K562 (cell line): ENCODE data around the gene PTPRM. TPM values are rescaled to one million over a fixed set of nuclear protein-coding genes. Genes with fewer than 3 reads are reported as not detected.

Source experiments
- ATAC-seq: fragments of 200-7000 bp; cut with Tn5 transposase; 3 replicates; pipeline ENCODE4 v1.9.1; 2020; ENCODE audit warnings: moderate library complexity
- BruUV-seq: library from RNA; stranded (reverse); fragments of 400-500 nt; replicated peaks from 2 replicates; lab custom pipeline; 2021; lab: Mats Ljungman, UMichigan
- CTCF ChIA-PET: fragments of 300-600 bp; formaldehyde crosslinking; extraction: SDS; loops from one replicate; lab custom pipeline; 2021; ENCODE audit warnings: low intra/inter-chr PET ratio; lab: Yijun Ruan, JAX
- POLR2A ChIA-PET: fragments of 300-600, 350-650 bp; sonication (Branson Sonifier 250); formaldehyde crosslinking; extraction: SDS; loops from one replicate; lab custom pipeline; 2021; ENCODE audit warnings: antibody characterized with exemption, inconsistent platforms; lab: Yijun Ruan, JAX
- DNase-seq, 4 experiments: peaks; one replicate each; pipeline versions ENCODE4 v3.0.0 to v3.0.0-alpha.2; 2011 to 2018; ENCODE audit warnings: low spot score in 3 of 4, mixed read lengths in 3 of 4; ENCODE audit errors: extremely low read depth in 1 of 4
- FAIRE-seq: peaks from 2 replicates; lab custom pipeline; 2011; peaks lifted over from hg19 to GRCh38; lab: Jason Lieb, UNC
- H2AFZ ChIP-seq: 2 replicates; pipeline ENCODE4 v1.6.0; 2011; ENCODE audit warnings: low read depth, low read length, control low read depth, inconsistent platforms
- H3K27ac ChIP-seq: fragments of 200-600 bp; 3 replicates; pipeline ENCODE4 v1.8.0; 2011; ENCODE audit warnings: low read depth, mild to moderate bottlenecking, control low read depth, inconsistent platforms, low read length, moderate library complexity, mixed read lengths; ENCODE audit errors: extremely low read depth
- H3K27me3 ChIP-seq, 2 experiments: fragments of 300-600 bp in 1 of 2; 2 replicates in 1 of 2; 3 replicates in 1 of 2; pipeline versions ENCODE4 v1.6.0 to v1.8.0; 2011; ENCODE audit warnings: inconsistent platforms in 2 of 2, low read length in 2 of 2, mild to moderate bottlenecking in 1 of 2, mixed read lengths in 1 of 2, moderate library complexity in 1 of 2; ENCODE audit not compliant: control insufficient read depth in 2 of 2, insufficient read depth in 2 of 2
- H3K36me3 ChIP-seq: fragments of 300-600 bp; 3 replicates; pipeline ENCODE4 v1.8.0; 2011; ENCODE audit warnings: mild to moderate bottlenecking, low read length, inconsistent platforms; ENCODE audit not compliant: control insufficient read depth, insufficient read depth
- H3K4me1 ChIP-seq, 2 experiments: fragments of 200-600 bp in 1 of 2; replicated peaks in 1 of 2; 2 replicates in 1 of 2; 3 replicates in 1 of 2; pipeline versions ENCODE4 v1.5.1 to v1.8.0; 2011; ENCODE audit warnings: inconsistent platforms in 2 of 2, low read length in 2 of 2, mild to moderate bottlenecking in 1 of 2, mixed read lengths in 1 of 2, moderate library complexity in 1 of 2; ENCODE audit not compliant: control insufficient read depth in 2 of 2, insufficient read depth in 2 of 2
- H3K4me2 ChIP-seq: 2 replicates; pipeline ENCODE4 v1.6.1; 2011; ENCODE audit warnings: low read length, control low read depth, inconsistent platforms, mixed read lengths; ENCODE audit not compliant: insufficient read depth
- H3K4me3 ChIP-seq: fragments of 200-600 bp; sonication (generic), shearing (Covaris generic); 2 replicates; pipeline ENCODE4 v1.5.1; 2016; ENCODE audit warnings: control low read depth, inconsistent platforms
- H3K79me2 ChIP-seq: fragments of 200-600 bp; 3 replicates; pipeline ENCODE4 v1.8.0; 2011; ENCODE audit warnings: low read length, inconsistent platforms; ENCODE audit not compliant: control insufficient read depth, insufficient read depth
- H3K9ac ChIP-seq, 2 experiments: 2 replicates each; pipeline versions ENCODE4 v1.6.0 to v1.6.1; 2011; ENCODE audit warnings: low read depth in 2 of 2, low read length in 2 of 2, control low read depth in 1 of 2, inconsistent platforms in 1 of 2, mild to moderate bottlenecking in 1 of 2, mixed read lengths in 1 of 2; ENCODE audit not compliant: insufficient read depth in 1 of 2
- H3K9me1 ChIP-seq: one replicate; pipeline ENCODE4 v1.6.0; 2011; ENCODE audit warnings: inconsistent platforms, mild to moderate bottlenecking, low read length, moderate library complexity; ENCODE audit not compliant: control insufficient read depth, insufficient read depth
- H3K9me3 ChIP-seq: replicated peaks from 2 replicates; pipeline ENCODE4 v1.5.1; 2011; ENCODE audit warnings: low read depth, low read length, inconsistent platforms; ENCODE audit not compliant: control insufficient read depth, insufficient read depth
- H4K20me1 ChIP-seq: replicated peaks from 2 replicates; pipeline ENCODE4 v1.6.1; 2011; ENCODE audit warnings: low read length, inconsistent platforms, mixed read lengths; ENCODE audit not compliant: control insufficient read depth, insufficient read depth
- CREBBP ChIP-seq: IDR thresholded peaks from one replicate; pipeline ENCODE4 v1.6.1; 2012; ENCODE audit warnings: low read depth, mild to moderate bottlenecking, control low read depth, inconsistent platforms, low read length
- DIDO1 ChIP-seq: fragments of 450-650 bp; IDR thresholded peaks from 2 replicates; pipeline ENCODE4 v1.6.1; 2016; ENCODE audit warnings: low read depth, missing biosample characterization, missing genetic modification characterization
- ETV1 ChIP-seq: fragments of 450-650 bp; conservative IDR thresholded peaks from 2 replicates; pipeline ENCODE4 v1.6.1; 2016; ENCODE audit warnings: missing genetic modification characterization, control low read depth, low read depth, missing compliant biosample characterization
- L3MBTL2 ChIP-seq: fragments of 450-650 bp; IDR thresholded peaks from 2 replicates; pipeline ENCODE4 v1.6.1; 2016; ENCODE audit warnings: mild to moderate bottlenecking, moderate library complexity
- POLR2A ChIP-seq: fragments of 450-650 bp; conservative IDR thresholded peaks from 2 replicates; pipeline ENCODE4 v1.6.1; 2016
- POLR3G ChIP-seq: IDR thresholded peaks from 2 replicates; pipeline ENCODE4 v1.6.1; 2011; ENCODE audit not compliant: insufficient read length, insufficient replicate concordance; ENCODE audit errors: extremely low read depth
- SETDB1 ChIP-seq: IDR thresholded peaks from one replicate; pipeline ENCODE4 v1.6.1; 2012; ENCODE audit warnings: low read length, control low read depth, inconsistent platforms
- SLC30A9 ChIP-seq: fragments of 250-450 bp; sonication (Bioruptor Pico); IDR thresholded peaks from 2 replicates; pipeline ENCODE4 v1.8.0; 2022; ENCODE audit warnings: mild to moderate bottlenecking, moderate library complexity
- WGBS: fragments of 100-300 bp; shearing (Covaris generic); methylation state at CpG from one replicate; pipeline ENCODE4 v1.1.6; 2016; ENCODE audit warnings: low coverage, mixed read lengths; ENCODE audit not compliant: insufficient coverage; ENCODE audit errors: missing lambda C conversion rate; 5-methylcytosine and 5-hydroxymethylcytosine counted together
- in situ Hi-C: fragments of 300-500 bp; cut with MboI; formaldehyde crosslinking; loops from 4 replicates; pipeline ENCODE4 v1.15.0; 2018; ENCODE audit warnings: inconsistent platforms, mixed read lengths
- intact Hi-C: fragments of 100-400 bp; cut with micrococcal nuclease; formaldehyde crosslinking; loops from 2 replicates; pipeline ENCODE4 v1.14.2; 2022
- polyA plus RNA-seq, 8 experiments: library from polyadenylated mRNA; depleted of rRNA in 4 of 8; stranded (reverse) in 5 of 8; unstranded in 3 of 8; fragments of >200 nt; fragmentation: Nextera tagmentation in 2 of 8; fragmentation: Illumina TruSeq in 1 of 8; extraction: Ambion mirVana in 2 of 8; extraction: Trizol in 1 of 8; gene quantifications; 2 replicates each; pipeline versions ENCODE4 v1.2.1 to v1.2.3, GENCODE V29; 2011 to 2014; ENCODE audit warnings: inconsistent platforms in 1 of 8, missing spikeins in 1 of 8
- total RNA-seq, 7 experiments: library from RNA; depleted of rRNA in 6 of 7; stranded (reverse); fragments of >200 nt in 6 of 7; fragmentation: Illumina TruSeq in 2 of 7; extraction: Trizol in 2 of 7; gene quantifications; 2 replicates each; pipeline versions ENCODE4 v1.2.1 to v1.2.3, GENCODE V29; 2011 to 2021; ENCODE audit warnings: low replicate concordance in 1 of 7
- TF ChIP-seq, protein P1 (sequence below): fragments of 250-450 bp; sonication (Bioruptor Pico); IDR thresholded peaks from 2 replicates; pipeline ENCODE4 v1.4.0; 2020
- TF ChIP-seq, protein P2 (sequence below): IDR thresholded peaks from 2 replicates; pipeline ENCODE4 v1.6.1; 2011; ENCODE audit warnings: borderline replicate concordance, low read depth, mild to moderate bottlenecking, moderate library complexity, low read length; ENCODE audit not compliant: insufficient read depth, poor library complexity, severe bottlenecking
- TF ChIP-seq, protein P3 (sequence below): fragments of 450-650 bp; formaldehyde crosslinking; IDR thresholded peaks from 2 replicates; pipeline ENCODE4 v1.4.0; 2020; ENCODE audit warnings: mild to moderate bottlenecking, moderate library complexity

The PTPRM gene
- total and polyA plus RNA-seq, 9 of the 15 experiments (the other 6 are each of a cell fraction or from before 2014, with no cell fraction given) = 0.03 to 0.16 (median 0.08) TPM; not detected in 3

DNA sequence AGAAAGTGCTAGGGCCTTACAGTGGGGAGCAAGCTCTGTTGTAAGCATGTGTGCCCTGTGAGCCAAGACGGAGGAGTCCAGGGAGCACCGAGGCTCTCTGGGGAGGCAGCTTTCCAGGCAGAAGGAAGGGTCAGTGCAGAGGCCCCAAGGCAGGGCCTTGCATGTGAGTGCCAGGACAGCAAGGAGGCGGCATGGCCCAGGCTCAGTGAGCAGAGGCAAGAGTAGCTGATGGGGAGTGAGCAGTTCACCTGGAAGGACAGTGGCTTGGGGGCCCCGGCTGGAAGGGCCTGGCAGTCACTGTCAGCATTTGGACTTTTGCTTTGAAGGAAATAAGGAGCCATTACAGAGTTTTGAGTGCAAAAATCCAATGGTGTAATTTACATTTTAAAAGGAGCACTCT, 818.3 kb downstream of the PTPRM start (continued):
- TF ChIP-seq SETDB1 = no peak

DNA sequence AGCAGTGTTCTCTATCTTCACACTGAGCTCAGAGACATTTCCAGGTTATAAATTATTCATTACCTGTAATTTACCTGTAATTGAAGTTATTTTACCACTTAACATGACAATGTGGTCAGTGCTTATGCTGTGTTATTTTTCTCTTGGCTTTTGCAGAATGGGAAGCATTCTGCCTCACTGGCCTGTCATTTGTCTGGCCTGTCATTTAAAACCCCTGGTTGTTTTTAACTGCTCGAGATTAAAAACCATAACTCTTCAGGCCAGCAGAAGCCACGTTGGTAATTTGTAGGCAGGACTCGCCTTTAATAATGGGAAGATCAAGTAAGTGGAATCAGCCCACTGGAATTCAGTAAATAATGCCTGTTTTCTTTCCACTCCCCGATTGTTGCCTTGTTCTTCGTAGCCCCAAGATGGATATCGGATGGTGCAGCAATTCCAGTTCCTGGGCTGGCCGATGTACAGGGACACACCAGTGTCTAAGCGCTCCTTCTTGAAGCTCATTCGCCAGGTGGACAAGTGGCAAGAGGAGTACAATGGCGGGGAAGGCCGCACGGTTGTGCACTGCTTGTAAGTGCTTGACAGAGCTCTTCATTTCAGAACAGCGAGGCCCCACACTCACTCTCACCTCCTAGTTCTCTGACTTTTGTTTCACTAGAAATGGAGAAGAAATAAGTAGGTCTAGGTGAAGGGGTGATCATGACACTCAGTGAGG, 819.7 kb downstream of the PTPRM start:
- Histone ChIP-seq H3K27me3 (peaks cover 8 to 19% of the 10 kb centered on the region in 2 experiments; a peak in 3 of 5 replicates), H3K4me2 (no peak overlapping the region), H3K27ac (no peak overlapping the region), H4K20me1 (no peaks in the 10 kb centered on the region), H3K4me3 (no peak overlapping the region), H2AFZ (no peak overlapping the region), H3K9ac (no peak overlapping the region), H3K4me1 (no peaks in the 10 kb centered on the region), H3K9me1 (no peaks in the 10 kb centered on the region), H3K79me2 (no peaks in the 10 kb centered on the region), H3K9me3 (no peaks in the 10 kb centered on the region), H3K36me3 (no peaks in the 10 kb centered on the region)
- no TSS peak for BruUV-seq
- in situ Hi-C loops = no loop called here
- CTCF ChIA-PET = no interaction called here
- POLR2A ChIA-PET = interaction anchor here (0.6 to 0.7 kb wide), 2 partner anchors 75 to 128 kb away, joined by 3 read pairs; no protein-coding TSS in a partner anchor
- ATAC-seq (no peak), FAIRE-seq (no peak), DNase-seq (no peak)
- WGBS = under 1% methylated on average over 13 of the region's 13 CpGs
- intact Hi-C loops = no loop called here
- no peak for TF ChIP-seq POLR3G
- TF ChIP-seq SLC30A9 (CRISPR knock-in tag) = no peak
- no peak for TF ChIP-seq POLR2A
- TF ChIP-seq DIDO1 (tag) = no peak
- TF ChIP-seq, protein P1, sequence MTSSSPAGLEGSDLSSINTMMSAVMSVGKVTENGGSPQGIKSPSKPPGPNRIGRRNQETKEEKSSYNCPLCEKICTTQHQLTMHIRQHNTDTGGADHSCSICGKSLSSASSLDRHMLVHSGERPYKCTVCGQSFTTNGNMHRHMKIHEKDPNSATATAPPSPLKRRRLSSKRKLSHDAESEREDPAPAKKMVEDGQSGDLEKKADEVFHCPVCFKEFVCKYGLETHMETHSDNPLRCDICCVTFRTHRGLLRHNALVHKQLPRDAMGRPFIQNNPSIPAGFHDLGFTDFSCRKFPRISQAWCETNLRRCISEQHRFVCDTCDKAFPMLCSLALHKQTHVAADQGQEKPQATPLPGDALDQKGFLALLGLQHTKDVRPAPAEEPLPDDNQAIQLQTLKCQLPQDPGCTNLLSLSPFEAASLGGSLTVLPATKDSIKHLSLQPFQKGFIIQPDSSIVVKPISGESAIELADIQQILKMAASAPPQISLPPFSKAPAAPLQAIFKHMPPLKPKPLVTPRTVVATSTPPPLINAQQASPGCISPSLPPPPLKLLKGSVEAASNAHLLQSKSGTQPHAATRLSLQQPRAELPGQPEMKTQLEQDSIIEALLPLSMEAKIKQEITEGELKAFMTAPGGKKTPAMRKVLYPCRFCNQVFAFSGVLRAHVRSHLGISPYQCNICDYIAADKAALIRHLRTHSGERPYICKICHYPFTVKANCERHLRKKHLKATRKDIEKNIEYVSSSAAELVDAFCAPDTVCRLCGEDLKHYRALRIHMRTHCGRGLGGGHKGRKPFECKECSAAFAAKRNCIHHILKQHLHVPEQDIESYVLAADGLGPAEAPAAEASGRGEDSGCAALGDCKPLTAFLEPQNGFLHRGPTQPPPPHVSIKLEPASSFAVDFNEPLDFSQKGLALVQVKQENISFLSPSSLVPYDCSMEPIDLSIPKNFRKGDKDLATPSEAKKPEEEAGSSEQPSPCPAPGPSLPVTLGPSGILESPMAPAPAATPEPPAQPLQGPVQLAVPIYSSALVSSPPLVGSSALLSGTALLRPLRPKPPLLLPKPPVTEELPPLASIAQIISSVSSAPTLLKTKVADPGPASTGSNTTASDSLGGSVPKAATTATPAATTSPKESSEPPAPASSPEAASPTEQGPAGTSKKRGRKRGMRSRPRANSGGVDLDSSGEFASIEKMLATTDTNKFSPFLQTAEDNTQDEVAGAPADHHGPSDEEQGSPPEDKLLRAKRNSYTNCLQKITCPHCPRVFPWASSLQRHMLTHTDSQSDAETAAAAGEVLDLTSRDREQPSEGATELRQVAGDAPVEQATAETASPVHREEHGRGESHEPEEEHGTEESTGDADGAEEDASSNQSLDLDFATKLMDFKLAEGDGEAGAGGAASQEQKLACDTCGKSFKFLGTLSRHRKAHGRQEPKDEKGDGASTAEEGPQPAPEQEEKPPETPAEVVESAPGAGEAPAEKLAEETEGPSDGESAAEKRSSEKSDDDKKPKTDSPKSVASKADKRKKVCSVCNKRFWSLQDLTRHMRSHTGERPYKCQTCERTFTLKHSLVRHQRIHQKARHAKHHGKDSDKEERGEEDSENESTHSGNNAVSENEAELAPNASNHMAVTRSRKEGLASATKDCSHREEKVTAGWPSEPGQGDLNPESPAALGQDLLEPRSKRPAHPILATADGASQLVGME (CRISPR knock-in tag) = no peak
- no peak for TF ChIP-seq L3MBTL2
- TF ChIP-seq, protein P2, sequence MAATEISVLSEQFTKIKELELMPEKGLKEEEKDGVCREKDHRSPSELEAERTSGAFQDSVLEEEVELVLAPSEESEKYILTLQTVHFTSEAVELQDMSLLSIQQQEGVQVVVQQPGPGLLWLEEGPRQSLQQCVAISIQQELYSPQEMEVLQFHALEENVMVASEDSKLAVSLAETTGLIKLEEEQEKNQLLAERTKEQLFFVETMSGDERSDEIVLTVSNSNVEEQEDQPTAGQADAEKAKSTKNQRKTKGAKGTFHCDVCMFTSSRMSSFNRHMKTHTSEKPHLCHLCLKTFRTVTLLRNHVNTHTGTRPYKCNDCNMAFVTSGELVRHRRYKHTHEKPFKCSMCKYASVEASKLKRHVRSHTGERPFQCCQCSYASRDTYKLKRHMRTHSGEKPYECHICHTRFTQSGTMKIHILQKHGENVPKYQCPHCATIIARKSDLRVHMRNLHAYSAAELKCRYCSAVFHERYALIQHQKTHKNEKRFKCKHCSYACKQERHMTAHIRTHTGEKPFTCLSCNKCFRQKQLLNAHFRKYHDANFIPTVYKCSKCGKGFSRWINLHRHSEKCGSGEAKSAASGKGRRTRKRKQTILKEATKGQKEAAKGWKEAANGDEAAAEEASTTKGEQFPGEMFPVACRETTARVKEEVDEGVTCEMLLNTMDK = no peak
- TF ChIP-seq, protein P3, sequence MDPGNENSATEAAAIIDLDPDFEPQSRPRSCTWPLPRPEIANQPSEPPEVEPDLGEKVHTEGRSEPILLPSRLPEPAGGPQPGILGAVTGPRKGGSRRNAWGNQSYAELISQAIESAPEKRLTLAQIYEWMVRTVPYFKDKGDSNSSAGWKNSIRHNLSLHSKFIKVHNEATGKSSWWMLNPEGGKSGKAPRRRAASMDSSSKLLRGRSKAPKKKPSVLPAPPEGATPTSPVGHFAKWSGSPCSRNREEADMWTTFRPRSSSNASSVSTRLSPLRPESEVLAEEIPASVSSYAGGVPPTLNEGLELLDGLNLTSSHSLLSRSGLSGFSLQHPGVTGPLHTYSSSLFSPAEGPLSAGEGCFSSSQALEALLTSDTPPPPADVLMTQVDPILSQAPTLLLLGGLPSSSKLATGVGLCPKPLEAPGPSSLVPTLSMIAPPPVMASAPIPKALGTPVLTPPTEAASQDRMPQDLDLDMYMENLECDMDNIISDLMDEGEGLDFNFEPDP = no peak
- no peak for TF ChIP-seq CREBBP
- no peak for TF ChIP-seq ETV1
